Prostate gland (tissue), 2 donors: Measurements from ENCODE around the gene MBIP. TPM values are rescaled to one million over a fixed set of nuclear protein-coding genes. Genes with fewer than 3 reads are reported as not detected.

Experiments used
- DNase-seq: peaks from one replicate; pipeline ENCODE4 v3.0.0-alpha.2; 2019; ENCODE audit warnings: low spot score
- H3K27ac ChIP-seq, 2 donors: fragments of 200-600 bp; sonication (generic); 2 replicates each; pipeline ENCODE4 v1.5.1; 2017 to 2019
- H3K27me3 ChIP-seq: fragments of 200-600 bp; sonication (generic); replicated peaks from 2 replicates; pipeline ENCODE4 v1.5.1; 2019; ENCODE audit not compliant: insufficient read depth
- H3K36me3 ChIP-seq, 2 donors: fragments of 200-600 bp; sonication (generic); 1 replicate in 1 of 2; 2 replicates in 1 of 2; pipeline versions ENCODE4 v1.5.1 to v1.8.1; 2017 to 2019
- H3K4me1 ChIP-seq: fragments of 200-600 bp; sonication (generic); replicated peaks from 2 replicates; pipeline ENCODE4 v1.5.1; 2019
- H3K4me3 ChIP-seq, 2 donors: fragments of 200-600 bp; sonication (generic); 2 replicates each; pipeline ENCODE4 v1.5.1; 2017 to 2019
- H3K9me3 ChIP-seq: fragments of 200-600 bp; sonication (generic); 2 replicates; pipeline ENCODE4 v1.5.1; 2017
- CTCF ChIP-seq, 4 experiments: fragments of 200-600 bp in 2 of 4; fragments of 450-650 bp in 2 of 4; sonication (generic) in 2 of 4; IDR thresholded peaks; 1 replicate in 3 of 4; 2 replicates in 1 of 4; pipeline ENCODE4 v1.5.1; 2016 to 2019; ENCODE audit warnings: antibody characterized with exemption in 4 of 4, mild to moderate bottlenecking in 2 of 4, moderate library complexity in 2 of 4
- POLR2A ChIP-seq: fragments of 450-650 bp; IDR thresholded peaks from one replicate; pipeline ENCODE4 v1.6.1; 2016; ENCODE audit warnings: antibody characterized with exemption, mild to moderate bottlenecking
- POLR2AphosphoS5 ChIP-seq: sonication (generic); formaldehyde crosslinking; IDR thresholded peaks from one replicate; pipeline ENCODE4 v1.6.1; 2017; ENCODE audit warnings: antibody characterized with exemption
- WGBS: methylation state at CpG from one replicate; pipeline ENCODE4 v1.1.5; 2018; 5-methylcytosine and 5-hydroxymethylcytosine counted together
- intact Hi-C: fragments of 100-400 bp; cut with DNase I; formaldehyde crosslinking; loops from one replicate; pipeline ENCODE4 v1.14.2; 2022
- total RNA-seq, 2 donors: library from RNA; depleted of rRNA; stranded (reverse); fragments of >200 nt; gene quantifications; one replicate each; pipeline ENCODE4 v1.1.0, GENCODE V29; 2016

MBIP gene
- total RNA-seq, 2 donors from 2014 or later = 15.0 to 17.7 TPM

- Histone ChIP-seq H3K27me3 (no peaks in the 10 kb centered on the region), H3K4me1 (no peaks in the 10 kb centered on the region), H3K9me3 (no peaks in the 10 kb centered on the region), H3K27ac (no peak overlapping the region), H3K36me3 (no peaks in the 10 kb centered on the region), H3K4me3 (no peak overlapping the region)
- intact Hi-C loops = no loop called here
- WGBS = 69% methylated on average over 3 of the region's 3 CpGs
- DNase-seq = no peak
- TF ChIP-seq CTCF (IDR thresholded peaks at IDR 0.05) (no peak), POLR2AphosphoS5 (no peak), POLR2A (no peak)
Measured at GRCh38 chr14:36315159-36315853, 5.1 kb downstream of the MBIP start.

GRCh38 chr14:36313898-36314297 is 6.5 kb downstream of the MBIP start:
- no peak overlapping the region for H3K4me3 ChIP-seq
- no peak for DNase-seq
- no peaks in the 10 kb centered on the region for H3K36me3 ChIP-seq
- no peak for TF ChIP-seq POLR2AphosphoS5
- no peaks in the 10 kb centered on the region for H3K4me1 ChIP-seq
- 85% methylated on average over 3 of the region's 3 CpGs for WGBS
- H3K27ac ChIP-seq = no peak overlapping the region
- H3K9me3 ChIP-seq = no peaks in the 10 kb centered on the region
- no peaks in the 10 kb centered on the region for H3K27me3 ChIP-seq
- intact Hi-C loops = no loop called here

GRCh38 chr14:36313206-36313605 is 7.2 kb downstream of the MBIP start:
- DNase-seq = no peak
- H3K36me3 ChIP-seq = no peaks in the 10 kb centered on the region

GRCh38 chr14:36306836-36307235 is 13.6 kb downstream of the MBIP start:
- Histone ChIP-seq H3K4me3 (no peak overlapping the region), H3K27me3 (no peaks in the 10 kb centered on the region), H3K36me3 (peaks cover 0 to 5% of the 10 kb centered on the region in 2 donors), H3K27ac (no peak overlapping the region), H3K9me3 (no peaks in the 10 kb centered on the region), H3K4me1 (no peaks in the 10 kb centered on the region)
- DNase-seq = no peak
- TF ChIP-seq CTCF (IDR thresholded peaks at IDR 0.05) (no peak), POLR2A (no peak), POLR2AphosphoS5 (no peak)
- intact Hi-C loops = no loop called here
- WGBS = 77% methylated on average over 2 of the region's 2 CpGs

More at GRCh38 chr14:36313206-36313605, 7.2 kb downstream of the MBIP start:
- Histone ChIP-seq H3K27ac (no peak overlapping the region), H3K4me3 (no peak overlapping the region), H3K4me1 (no peaks in the 10 kb centered on the region), H3K9me3 (no peaks in the 10 kb centered on the region), H3K27me3 (no peaks in the 10 kb centered on the region)
- 82% methylated on average over 2 of the region's 2 CpGs for WGBS
- intact Hi-C loops = no loop called here
- TF ChIP-seq POLR2A (no peak), CTCF (IDR thresholded peaks at IDR 0.05) (no peak), POLR2AphosphoS5 (no peak)

- no peaks in the 10 kb centered on the region for H3K4me1 ChIP-seq
- no peaks in the 10 kb centered on the region for H3K27me3 ChIP-seq
- intact Hi-C loops = no loop called here
- H3K27ac ChIP-seq = no peak overlapping the region
- no peaks in the 10 kb centered on the region for H3K9me3 ChIP-seq
- no peak overlapping the region for H3K4me3 ChIP-seq
- TF ChIP-seq POLR2AphosphoS5 = no peak
- no peak for TF ChIP-seq POLR2A
- TF ChIP-seq CTCF (IDR thresholded peaks at IDR 0.05) = no peak
- no peak for DNase-seq
- peaks cover 0 to 5% of the 10 kb centered on the region in 2 donors for H3K36me3 ChIP-seq
Measured at GRCh38 chr14:36304895-36305294, 15.5 kb downstream of the MBIP start.
